Left colon (tissue), 2 donors: ENCODE measurements around the gene CSTF1. TPM values are rescaled to one million over a fixed set of nuclear protein-coding genes. Genes with fewer than 3 reads are reported as not detected.

Experiments used
- ATAC-seq: fragments of 200-7000 bp; cut with Tn5 transposase; one replicate; pipeline ENCODE4 v1.9.1; 2020; ENCODE audit warnings: mild to moderate bottlenecking, moderate library complexity
- DNase-seq, 2 donors: peaks; one replicate each; pipeline ENCODE4 v3.0.0-alpha.2; 2020
- intact Hi-C, 2 donors: fragments of 100-400 bp; cut with DNase I in 1 of 2; cut with micrococcal nuclease in 1 of 2; formaldehyde crosslinking; loops; one replicate each; pipeline versions ENCODE4 v1.11.2 to v1.14.0; 2022; cut with DNase I, micrococcal nuclease
- long read RNA-seq: library from polyadenylated mRNA; unstranded; transcript quantifications from one replicate; pipeline ENCODE4 v2.0.0, GENCODE V29; 2021
- total RNA-seq, 2 donors: library from RNA; stranded (reverse); fragmentation: NEBNext Ultra II Directional; extraction: Animal tissue kit (Norgen Biotek cat#: 25700); gene quantifications; one replicate each; pipeline ENCODE4 v1.2.1, GENCODE V29; 2021
- donor health status: DM: no; HTN: no; CAD: no.
- donor health status: DM: yes; HTN: yes; CAD: no.

The CSTF1 gene
- 10 to 100 TPM; 22.9 to 23.1 TPM for total RNA-seq
- long read RNA-seq, full-length matches to known transcripts = 14 of 22 reads
- long read RNA-seq, partial matches to known transcripts = 1 of 22 reads
- long read RNA-seq, other reads (novel, unspliced or antisense) = 7 of 22 reads

DNA sequence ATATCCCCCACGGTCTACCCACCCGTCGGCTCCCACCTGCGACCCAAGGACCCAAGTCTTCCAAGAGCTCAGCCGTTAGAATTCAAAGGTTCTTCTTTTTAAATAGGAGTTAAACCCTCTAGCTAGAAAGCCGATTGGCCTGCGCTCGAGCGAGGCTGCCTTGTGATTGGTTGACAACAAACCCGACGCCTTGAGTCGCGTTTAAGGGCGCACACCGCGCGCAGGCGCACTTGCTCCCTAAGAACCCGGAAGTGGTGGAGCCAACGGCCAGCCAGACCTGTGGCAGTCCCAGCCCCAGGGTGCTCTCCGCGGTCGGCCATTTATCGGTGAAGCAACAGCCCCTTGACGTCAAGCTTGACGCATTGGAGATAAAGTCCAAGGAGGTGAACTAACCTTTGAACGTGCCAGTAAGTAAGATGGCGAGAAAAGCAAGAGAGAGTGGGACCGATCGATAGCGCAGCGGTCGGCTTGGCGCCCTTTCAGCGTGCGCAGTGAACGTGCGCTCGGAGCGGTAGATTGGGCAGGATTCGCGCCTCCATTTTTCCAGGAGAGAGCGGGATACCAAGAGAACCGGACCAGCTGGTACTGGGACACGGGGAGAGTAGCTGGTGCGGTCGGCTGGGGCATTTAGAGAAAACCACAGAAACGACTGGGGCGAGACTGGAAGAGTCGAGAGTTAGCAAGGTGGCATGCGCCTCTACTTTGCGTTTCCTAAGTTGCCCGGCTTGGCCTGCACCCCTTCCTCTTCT, at the start of gene CSTF1, which contains the start of gene AURKA:
TSS of gene CSTF1 (plus strand) at position 514 of the 749 bp plus-strand sequence. CDS start 2,908 bp downstream, outside the sequence.
TSS of gene AURKA (minus strand) at position 84 of the 749 bp plus-strand sequence. CDS start 4,018 bp downstream, outside the sequence.
- intact Hi-C loops = no loop called here
- ATAC-seq = peak; percentile 91

DNA sequence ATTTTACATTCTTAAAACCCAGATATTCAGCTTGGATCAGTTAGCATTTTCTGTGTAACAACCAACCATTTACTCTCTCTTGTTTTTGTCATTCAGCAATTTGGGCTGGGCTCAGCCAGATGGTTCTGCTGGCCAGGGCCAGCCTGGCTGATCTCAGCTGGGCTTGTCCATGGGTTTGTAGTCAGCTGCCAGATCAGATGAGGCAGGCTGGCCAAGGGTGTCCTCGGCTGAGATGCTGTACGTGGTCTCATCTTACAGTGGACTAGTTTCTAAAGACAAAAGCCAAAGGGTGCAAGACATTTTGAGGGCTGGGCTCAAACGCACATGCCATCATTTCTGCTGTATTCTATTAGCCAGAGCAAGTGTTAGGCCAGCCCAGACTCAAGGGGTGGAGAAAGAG, 49.7 kb upstream of the CSTF1 start:
- intact Hi-C loops = no loop called here
- no peak for DNase-seq
- ATAC-seq = no peak

More for the DNA sequence above, at the start of gene CSTF1, which contains the start of gene AURKA:
- peak; percentile 98 to 100 for DNase-seq

DNA sequence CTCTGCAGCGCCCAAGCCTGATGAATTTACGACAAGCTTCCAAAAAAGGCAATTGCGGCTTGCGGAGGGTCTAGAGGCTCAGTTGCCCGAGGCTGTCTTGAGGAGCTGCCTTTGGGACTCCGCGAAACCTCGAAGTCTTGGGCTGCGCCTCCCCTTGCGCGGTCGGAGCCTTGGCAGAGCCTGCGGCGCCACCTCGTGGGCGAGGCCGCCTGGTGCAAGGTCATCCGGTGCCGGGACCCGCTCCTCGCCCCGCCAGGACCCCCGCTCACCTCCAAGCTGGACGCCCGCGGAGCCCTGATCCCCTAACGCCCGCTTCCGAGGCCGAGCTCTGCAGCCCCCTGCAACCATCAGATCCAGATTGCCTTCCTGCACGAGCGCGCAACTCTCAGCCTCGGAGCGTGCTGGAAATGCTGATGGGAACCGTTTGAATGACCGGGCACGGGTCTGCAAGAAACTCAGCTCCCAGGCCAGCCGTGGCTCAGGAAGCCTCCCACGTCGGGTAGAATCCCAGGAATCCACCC, 48.5 kb upstream of the CSTF1 start:
- intact Hi-C loops = no loop called here
- peak; percentile 49 for ATAC-seq
- DNase-seq = peak in 1 of 2 donors; percentile 21

DNA sequence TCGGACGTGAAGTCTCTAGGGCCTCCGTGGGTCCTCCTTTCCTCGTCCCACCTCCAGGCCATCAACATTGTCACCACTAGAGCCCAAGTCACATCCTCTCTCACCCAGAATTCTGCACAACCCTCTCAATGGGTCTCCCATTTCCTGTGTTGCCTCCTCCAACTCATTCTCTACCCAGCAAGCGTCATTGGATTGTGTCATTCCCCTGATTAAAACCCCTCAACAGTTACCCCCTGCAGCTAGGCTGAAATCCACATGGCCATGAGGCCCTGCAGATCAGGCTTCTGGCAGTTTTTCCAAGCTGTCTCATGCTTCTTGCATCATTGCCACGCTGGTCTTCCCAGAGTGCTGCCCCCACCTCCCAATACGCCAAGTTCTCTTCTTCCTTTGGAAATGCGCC, 46.5 kb upstream of the CSTF1 start:
- intact Hi-C loops = no loop called here
- ATAC-seq (no peak), DNase-seq (no peak)

DNA sequence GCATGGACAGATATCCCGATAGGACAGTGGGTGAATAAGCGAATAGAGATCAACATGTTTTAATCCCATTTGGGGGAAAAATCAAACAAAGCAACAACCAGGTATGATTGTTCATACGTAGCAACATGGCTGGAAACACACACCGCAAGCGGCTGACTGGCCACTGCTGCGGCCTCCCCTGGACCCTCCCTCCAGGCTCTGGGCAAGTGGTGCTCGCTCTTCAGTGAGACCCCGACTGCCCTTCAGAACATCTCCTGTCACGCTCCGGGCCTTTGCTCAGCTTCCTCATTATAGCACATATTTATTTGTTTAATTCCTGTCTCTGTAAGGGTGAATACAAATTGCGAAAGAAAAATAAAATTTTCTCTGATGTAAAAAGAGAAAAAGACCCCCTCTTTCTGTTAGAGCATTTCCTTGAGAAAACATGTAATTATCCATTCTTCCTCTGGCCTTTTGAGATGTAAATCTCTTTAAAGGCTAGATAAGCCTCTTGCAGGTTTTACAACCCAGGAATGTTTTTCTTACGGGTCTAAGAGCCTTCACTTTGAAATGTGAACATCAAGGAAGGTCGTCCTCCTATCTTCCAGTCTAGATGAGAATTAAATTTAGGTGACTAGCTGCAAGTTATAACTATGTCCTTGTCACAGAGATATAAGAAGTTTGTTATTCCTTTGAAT, 44.7 kb upstream of the CSTF1 start:
- DNase-seq (no peak), ATAC-seq (no peak)
- intact Hi-C loops = no loop called here

DNA sequence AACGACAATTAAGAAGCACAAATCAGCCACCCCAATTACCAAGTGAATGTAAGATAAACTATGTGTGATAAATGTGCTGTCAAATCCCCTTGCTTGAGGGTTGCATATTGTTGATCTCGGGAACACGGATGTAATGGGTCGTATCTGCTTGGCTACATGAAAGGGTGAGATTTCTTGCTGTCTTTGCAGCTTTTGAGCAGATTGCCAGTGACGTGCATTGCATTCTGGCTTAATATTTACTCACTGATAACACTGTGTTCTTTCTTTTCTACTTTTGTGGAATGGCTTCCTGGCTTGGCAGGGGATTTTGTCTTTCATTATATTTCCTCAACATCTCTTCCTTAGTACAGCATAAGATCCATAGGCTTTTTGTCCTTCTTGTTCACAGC, 44.1 kb upstream of the CSTF1 start:
- peak; percentile 42 for ATAC-seq
- DNase-seq = no peak
- intact Hi-C loops = no loop called here

DNA sequence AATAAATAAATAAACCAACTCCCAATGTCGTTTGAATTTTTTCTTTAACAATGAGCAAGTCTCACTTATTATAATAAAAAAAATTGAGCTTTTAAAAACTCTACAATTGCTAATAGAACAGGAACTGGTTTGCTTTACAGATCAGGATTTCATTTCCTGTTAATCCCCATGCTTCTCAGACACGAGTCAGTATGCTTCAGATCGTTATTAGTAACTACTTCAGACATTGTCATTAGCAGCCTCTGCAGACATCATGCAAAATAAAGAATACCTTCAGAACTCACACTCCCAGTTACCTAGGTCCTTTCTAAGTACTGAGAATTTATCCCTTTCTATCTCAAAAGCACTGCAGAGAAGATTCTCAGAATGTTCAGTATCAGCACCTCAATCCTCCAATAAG, 43.7 kb upstream of the CSTF1 start:
- DNase-seq = no peak
- ATAC-seq = no peak
- intact Hi-C loops = no loop called here

DNA sequence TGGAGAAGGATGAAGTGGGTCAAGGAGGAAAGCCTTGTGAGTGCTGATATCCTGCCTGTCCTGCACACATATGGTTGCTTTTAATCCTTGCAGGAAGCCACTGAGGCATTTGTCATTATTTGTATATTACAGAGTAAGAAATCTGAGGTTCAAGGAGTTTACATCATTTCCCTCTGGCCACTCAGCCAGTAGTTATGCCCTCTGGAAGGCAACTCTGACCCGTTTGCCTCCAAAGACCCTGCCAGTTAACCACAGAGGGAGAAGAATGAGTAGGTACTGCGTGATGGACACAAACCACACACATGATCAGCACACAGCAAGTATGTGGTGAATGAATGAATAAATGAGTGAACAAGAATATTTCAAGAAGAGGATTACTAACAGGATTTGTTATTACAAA, 41.6 kb upstream of the CSTF1 start:
- no peak for ATAC-seq
- intact Hi-C loops = no loop called here
- DNase-seq = no peak

DNA sequence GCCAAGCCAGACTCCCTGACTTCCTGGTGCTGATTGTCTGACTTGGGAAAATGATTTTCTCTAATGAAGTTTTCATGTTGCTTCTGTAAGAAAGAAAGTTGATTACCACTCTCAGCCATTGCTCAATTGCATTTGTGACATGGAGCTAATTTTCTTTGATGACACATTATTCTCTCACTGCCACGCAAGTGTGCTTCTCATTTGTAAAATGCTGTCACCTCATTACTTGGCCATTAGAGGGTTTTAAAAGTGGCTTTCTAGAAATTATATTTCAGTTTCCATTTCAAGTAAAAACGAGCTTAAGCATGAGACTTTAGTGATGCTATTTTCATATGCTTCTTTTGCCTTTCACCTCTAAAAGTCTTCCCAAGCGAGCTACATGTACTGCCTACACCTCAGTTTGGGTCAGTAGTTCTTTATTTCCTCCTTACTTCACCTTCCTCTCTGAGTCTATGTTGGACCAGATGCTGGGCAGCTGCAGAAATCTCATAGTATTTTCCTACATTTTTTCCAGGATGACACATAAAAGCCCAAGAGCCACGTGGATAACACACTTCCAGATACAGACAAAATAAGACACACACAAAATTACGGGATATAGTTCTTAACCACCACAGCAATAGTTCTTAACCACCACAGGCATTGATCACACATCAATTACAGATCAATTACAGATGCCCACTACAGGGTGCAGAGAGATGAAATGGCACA, 39.9 kb upstream of the CSTF1 start:
- DNase-seq = no peak
- intact Hi-C loops = no loop called here
- no peak for ATAC-seq

DNA sequence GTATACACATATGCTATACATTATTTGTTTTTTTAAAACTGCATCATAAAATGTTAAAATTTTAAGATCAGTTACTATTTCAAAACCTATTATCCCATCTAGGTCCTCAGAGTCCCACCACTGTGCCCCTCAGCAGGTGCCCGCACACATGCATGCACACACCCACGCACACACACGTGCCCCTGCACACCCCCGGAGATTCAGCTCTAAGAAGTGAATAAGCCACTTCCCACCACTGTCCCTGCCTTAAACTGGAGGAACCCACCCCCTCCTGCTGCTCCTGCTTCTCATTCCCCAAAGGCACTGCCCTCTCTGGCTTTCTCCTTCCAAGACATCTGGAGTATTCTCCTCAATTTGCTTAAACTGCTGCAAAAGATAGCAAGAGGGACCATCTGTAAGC, 39.1 kb upstream of the CSTF1 start:
- ATAC-seq = no peak
- DNase-seq = no peak
- intact Hi-C loops = no loop called here

DNA sequence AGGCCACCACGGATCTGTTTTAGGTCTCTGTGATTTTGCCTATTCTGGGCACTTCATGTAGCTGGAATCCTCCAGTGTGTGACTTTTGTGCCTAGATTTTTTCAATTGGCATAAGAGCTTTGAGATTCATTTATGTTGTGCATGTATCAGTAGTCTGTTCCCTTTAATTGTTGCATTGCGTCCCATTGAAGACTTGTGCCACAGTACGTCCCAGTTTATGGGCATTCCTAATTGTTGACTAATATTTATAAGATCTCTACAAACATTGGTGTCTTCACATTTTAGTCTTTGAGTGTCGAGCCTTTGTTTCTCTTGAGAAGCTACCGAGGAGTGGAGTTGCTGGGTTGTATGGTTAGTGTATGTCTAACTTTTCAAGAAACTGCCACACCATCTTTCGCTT, 34.4 kb upstream of the CSTF1 start:
- intact Hi-C loops = no loop called here
- no peak for DNase-seq
- no peak for ATAC-seq

DNA sequence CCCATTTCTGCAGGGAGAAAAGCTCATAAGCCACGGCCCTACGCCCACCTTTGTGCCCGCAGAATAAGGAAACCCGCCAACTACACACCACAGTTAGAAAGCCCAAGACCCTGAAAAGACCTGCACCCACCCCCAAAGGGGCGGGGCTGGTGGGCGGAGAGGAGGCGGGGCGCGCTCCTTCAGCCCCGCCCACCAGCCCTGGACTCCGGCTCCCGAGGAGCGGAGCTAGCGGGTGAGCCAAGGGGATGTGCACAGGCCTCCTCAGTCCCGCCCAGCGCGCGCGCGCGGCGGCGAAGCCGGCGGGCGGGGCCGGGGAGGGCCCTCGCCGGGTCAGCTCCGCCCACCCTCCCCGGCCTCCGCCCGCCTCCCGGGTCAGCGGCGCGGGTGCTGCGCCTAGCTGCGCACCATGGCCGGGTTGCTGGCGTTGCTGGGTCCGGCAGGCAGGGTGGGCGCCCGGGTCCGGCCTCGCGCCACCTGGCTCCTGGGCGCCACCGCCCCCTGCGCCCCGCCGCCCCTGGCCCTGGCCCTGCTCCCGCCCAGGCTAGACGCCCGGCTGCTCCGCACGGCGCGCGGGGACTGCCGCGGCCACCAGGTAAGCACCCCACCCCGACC, 33.7 kb upstream of the CSTF1 start, which contains the start of gene FAM210B:
TSS of gene FAM210B (plus strand) at position 375 of the 612 bp plus-strand sequence. CDS start at position 407, 32 bp downstream.
- intact Hi-C loops = no loop called here
- DNase-seq (peak; percentile 86 to 89), ATAC-seq (peak; percentile 98)

DNA sequence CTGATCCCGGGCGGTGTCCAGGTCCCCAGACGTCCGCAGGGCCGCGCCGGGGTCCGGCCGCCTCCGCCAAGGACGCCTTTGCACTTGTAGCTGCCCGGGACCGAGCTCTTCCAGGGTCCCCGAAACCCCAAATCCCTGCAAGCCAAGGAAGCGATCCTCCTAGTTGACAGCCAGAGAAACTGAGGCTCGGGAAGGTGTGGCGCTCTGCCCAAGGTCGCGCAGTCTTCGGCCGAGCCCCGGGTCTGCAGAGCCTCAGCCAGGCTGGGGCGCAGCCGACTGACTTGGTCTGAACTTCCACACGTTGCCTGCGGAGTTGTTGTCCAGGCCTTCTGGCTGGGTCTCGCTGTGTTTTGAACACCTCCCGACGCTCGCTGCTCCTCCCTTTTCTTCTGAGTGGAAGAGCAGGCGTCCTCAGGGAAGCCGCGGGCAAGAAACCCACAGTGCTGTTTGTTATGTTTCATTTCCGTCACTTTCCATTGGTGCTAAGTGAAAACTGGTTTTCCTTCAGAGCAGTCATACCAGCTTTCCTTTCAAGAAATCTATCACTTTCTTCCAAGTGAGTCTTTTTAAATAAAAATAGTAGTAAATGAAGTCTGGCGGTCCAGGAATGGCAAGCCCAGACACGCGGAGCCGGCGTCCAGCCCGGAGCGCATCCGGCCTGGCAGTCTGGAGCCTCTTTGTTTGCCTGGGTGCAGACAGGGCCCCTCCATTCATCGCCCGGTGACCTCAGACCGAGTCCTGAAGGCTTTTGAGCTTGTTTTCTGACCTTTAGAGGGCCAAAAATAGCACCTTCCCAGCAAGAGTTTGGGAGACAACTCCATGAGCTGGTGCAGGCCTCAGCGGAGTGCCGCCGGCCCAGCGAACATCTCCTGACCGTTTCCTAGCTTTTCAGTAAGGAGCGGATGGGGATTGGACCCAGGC, 33.0 kb upstream of the CSTF1 start:
- peak; percentile 51 to 61 for DNase-seq
- intact Hi-C loops = no loop called here
- ATAC-seq = peak; percentile 64

DNA sequence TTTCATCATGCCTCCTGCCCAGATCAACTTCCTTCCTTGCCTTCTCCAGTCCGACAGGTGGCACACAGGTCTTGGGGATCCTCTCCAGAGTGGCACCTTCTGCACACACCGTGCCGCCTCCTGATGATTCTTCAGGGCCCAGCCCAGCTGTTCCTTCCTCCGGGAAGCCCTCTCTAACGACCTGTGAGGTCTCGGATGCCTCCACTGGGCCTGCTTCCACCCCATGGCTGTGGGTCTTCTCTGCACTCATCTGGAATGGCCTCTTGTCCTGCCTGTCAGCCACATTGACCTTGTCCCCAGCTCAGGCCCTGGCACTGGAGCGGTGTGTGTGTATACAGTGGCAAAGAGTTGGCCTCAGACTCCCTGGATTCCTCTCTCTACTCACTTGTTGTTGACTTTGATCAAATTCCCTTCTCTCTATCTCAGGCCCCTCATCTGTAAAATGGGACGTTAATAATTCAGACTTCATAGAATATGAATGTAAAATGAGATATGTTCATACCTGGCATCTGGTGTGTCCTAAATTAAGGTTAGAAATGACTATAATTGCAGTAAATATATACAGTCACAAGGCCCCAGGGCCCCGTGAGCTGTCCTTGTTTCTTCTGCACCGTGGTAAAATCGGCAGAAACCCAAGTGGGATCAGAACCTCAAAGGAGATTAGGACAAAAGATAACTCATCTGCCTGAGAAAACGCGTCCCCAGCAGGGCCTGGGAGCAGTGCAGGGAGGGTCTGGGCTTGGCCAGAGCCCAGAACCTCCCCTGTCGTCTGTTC, 32.1 kb upstream of the CSTF1 start:
- intact Hi-C loops = no loop called here
- ATAC-seq (no peak), DNase-seq (no peak)

DNA sequence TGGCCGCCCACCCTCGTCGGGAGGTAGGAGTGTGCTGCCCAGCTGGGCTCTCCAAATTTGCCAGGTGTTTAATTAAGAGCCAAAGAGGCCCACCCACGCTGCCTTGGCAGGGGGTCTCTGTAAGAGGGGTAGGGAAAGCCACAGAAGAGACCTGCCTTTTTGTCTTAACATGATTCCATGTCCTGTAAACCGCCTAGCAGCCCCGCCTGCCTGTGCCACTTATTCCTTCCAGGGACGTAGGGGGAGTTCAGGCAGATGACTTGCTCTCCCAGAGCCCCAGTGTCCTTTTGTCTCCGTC, 31.6 kb upstream of the CSTF1 start:
- ATAC-seq = no peak
- intact Hi-C loops = no loop called here

DNA sequence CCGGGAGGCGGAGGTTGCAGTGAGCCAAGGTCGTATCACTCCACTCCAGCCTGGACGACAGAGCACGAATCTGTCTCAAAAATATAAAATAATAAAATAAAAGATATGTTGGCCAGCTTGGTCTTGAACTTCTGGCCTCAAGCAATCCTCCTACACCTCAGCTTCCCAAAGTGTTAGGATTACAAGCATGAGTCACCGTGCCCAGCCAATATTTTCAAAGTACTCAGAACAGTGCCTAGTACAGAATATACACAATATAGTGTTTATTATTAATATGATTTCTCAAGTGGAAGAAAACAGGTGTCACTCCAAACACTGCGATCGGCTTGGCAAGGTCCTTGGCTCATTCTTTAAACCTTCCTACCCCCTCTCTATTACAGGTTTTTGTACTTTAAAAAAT, 30.5 kb upstream of the CSTF1 start:
- intact Hi-C loops = no loop called here
- ATAC-seq (no peak), DNase-seq (no peak)

More for the DNA sequence above, 31.6 kb upstream of the CSTF1 start:
- no peak for DNase-seq

DNA sequence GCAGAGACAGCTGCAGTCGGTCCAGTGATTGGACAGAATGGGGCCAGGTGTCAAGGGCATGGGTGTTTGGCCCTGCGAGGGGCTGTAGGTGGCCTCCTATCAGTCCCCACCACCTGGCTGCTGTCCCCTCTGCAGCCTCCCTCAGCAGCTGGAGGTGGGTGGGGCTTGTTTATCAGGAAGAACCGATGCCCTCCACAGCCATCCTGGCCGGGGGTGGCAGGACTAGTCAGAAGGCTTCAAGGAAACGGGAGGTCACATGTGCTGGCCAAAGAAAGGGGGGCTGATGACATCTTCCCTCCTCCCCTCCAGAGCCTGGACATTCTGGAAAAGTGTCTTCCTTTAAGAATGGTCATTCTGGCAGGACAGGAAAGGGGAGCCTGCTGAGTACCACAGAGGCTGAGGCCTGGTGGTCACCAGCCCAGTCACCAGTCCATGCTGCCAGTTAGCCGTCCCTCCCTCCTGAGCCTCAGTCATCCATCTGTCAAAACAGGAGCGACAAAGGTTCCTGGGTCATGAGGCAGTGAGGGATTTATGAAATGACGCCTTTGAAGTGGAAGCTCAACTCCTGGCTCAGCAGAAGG, 29.5 kb upstream of the CSTF1 start:
- no peak for DNase-seq
- intact Hi-C loops = no loop called here

More for the DNA sequence above, 29.5 kb upstream of the CSTF1 start:
- ATAC-seq = no peak
